ENCODE data around the gene TTC12. TPM values are rescaled to one million over a fixed set of nuclear protein-coding genes. Genes with fewer than 3 reads are reported as not detected.

The TTC12 gene
- total and polyA plus RNA-seq, 9 of the 15 experiments (the other 6 are each of a cell fraction or from before 2014, with no cell fraction given): 5.1 to 19.9 (median 13.4) TPM

DNA sequence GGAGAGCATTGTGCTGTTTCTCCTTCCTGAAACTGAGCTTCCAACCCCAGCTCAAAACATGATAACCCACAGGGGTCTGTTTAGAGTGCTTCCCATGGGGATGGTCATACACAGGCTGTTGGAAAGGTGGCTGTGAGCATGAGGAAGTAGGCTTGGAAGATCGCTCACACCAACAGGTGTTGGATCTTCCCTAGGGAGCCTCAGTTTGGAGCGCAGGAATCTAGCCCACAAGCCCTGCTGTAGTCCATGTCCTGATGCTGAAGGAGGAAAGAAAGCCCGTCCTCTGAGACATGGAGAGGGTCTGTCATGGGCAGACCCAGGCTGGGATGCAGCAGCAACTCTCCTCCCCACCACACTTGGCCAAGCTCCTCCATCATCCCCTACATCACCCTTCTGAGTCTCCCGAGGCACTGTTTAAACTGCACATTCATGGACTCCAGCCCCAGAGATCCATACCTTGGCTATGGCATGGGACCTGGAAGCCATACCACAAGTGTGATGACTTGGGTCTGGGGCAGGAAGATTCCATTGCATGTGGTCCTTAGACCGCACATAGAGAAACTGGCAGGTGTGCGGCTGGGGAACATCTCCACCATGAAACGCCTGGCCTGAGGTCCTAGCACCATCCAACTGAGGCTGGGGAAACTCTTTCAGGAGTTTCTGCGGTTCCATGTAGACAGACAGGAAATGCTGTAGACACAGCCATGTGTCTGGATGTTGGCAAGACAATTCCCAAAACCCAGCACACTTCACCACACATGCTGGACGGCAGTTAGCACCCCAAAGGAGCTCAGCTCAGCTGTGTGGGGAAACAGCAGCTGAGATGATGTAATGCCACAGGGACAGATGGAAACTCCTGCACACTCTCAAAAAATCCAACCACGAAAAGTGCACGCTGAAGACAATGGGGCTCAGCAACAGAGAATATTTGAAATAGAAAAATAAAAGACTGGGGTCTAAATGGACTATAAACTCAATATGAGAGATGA is 27.6 kb upstream of the TTC12 start:
- 1% methylated on average over 11 of the region's 11 CpGs for WGBS (ENCODE audit: insufficient coverage, low coverage, missing lambda C conversion rate)
- peaks cover 2 to 41% of the 10 kb centered on the region in 2 experiments; a peak in 3 of 5 replicates for H3K27me3 ChIP-seq (ENCODE audit: control insufficient read depth in 2 of 2, insufficient read depth in 2 of 2, low read length in 2 of 2)
- ATAC-seq: no peak
- no peaks in the 10 kb centered on the region for H3K36me3 ChIP-seq (ENCODE audit: control insufficient read depth, insufficient read depth, low read length)
- in situ Hi-C loops (cut with MboI) (loop anchor here (10.0 kb wide), 1 partner anchor 702 kb away; no protein-coding TSS in a partner anchor), intact Hi-C loops (cut with micrococcal nuclease) (loop anchor here (5.0 kb wide), 2 partner anchors 1000 to 1065 kb away; no protein-coding TSS in a partner anchor)
- TF ChIP-seq KDM4B (IDR thresholded peaks at IDR 0.05; ENCODE audit: borderline replicate concordance in 2 of 2, low read depth in 1 of 2): no peak
- no peak for TF ChIP-seq ZFP30 (CRISPR knock-in tag; IDR thresholded peaks at IDR 0.05; ENCODE audit: borderline replicate concordance)
- TF ChIP-seq ZNF175 (CRISPR knock-in tag; IDR thresholded peaks at IDR 0.05; ENCODE audit: low read depth): no peak
- no peak for TF ChIP-seq ETV5 (CRISPR knock-in tag; IDR thresholded peaks at IDR 0.05; ENCODE audit: low read depth)
- no peak for TF ChIP-seq PHTF2 (CRISPR knock-in tag; IDR thresholded peaks at IDR 0.05)
- TF ChIP-seq TAL1 (IDR thresholded peaks at IDR 0.05): no peak
- no peak for TF ChIP-seq ZNF695 (CRISPR knock-in tag; IDR thresholded peaks at IDR 0.05)
- no peak for TF ChIP-seq RBFOX2 (IDR thresholded peaks at IDR 0.05; ENCODE audit: low read depth, low read length)
- no peak for TF ChIP-seq HDAC2 (IDR thresholded peaks at IDR 0.05)
- no peak for TF ChIP-seq SMARCB1 (IDR thresholded peaks at IDR 0.05; ENCODE audit: insufficient read length, low read depth)
- TF ChIP-seq NCOA1 (IDR thresholded peaks at IDR 0.05; ENCODE audit: low read depth): no peak
- no peak for TF ChIP-seq ZNF12 (CRISPR knock-in tag; IDR thresholded peaks at IDR 0.05)
- no peaks in the 10 kb centered on the region for H3K4me1 ChIP-seq (replicated peaks in 1 of 2; ENCODE audit: control insufficient read depth in 2 of 2, insufficient read depth in 2 of 2, low read length in 2 of 2)
- no peak for FAIRE-seq
- H3K9me3 ChIP-seq (replicated peaks; ENCODE audit: control insufficient read depth, insufficient read depth, low read depth, low read length): no peaks in the 10 kb centered on the region
- CTCF ChIA-PET (ENCODE audit: low intra/inter-chr PET ratio): no interaction called here
- H4K20me1 ChIP-seq (replicated peaks; ENCODE audit: control insufficient read depth, insufficient read depth, low read length): no peaks in the 10 kb centered on the region; the same call in 1 of the 2 replicates
- no peak overlapping the region for H3K4me3 ChIP-seq
- DNase-seq (ENCODE audit: extremely low read depth in 1 of 4, low spot score in 3 of 4): no peak
- no peak overlapping the region for H3K27ac ChIP-seq (ENCODE audit: extremely low read depth, low read depth, low read length)
- POLR2A ChIA-PET: interaction anchor here (0.7 kb wide), 1 partner anchor 17 kb away, joined by 3 read pairs; no protein-coding TSS in a partner anchor
- H3K9ac ChIP-seq (ENCODE audit: insufficient read depth in 1 of 2, low read depth in 2 of 2, low read length in 2 of 2): no peak overlapping the region
- H3K4me2 ChIP-seq (ENCODE audit: insufficient read depth, low read length): no peak overlapping the region
- no peaks in the 10 kb centered on the region for H3K79me2 ChIP-seq (ENCODE audit: control insufficient read depth, insufficient read depth, low read length)
- H3K9me1 ChIP-seq (ENCODE audit: control insufficient read depth, insufficient read depth, low read length): no peaks in the 10 kb centered on the region
- no peak overlapping the region for H2AFZ ChIP-seq (ENCODE audit: low read depth, low read length)
- BruUV-seq (replicated peaks): no TSS peak
